Activated CD8-positive, alpha-beta memory T cell treated with anti-CD3 and anti-CD28 coated beads, Interleukin-2, amount 50 U/mL, for 1 hour (primary cell): Measurements from ENCODE around the gene NRIP2.

ENCODE experiments used
- DNase-seq: peaks from one replicate; pipeline ENCODE4 v3.0.0-alpha.2; 2020; ENCODE audit errors: extremely low read depth

The NRIP2 gene

DNA sequence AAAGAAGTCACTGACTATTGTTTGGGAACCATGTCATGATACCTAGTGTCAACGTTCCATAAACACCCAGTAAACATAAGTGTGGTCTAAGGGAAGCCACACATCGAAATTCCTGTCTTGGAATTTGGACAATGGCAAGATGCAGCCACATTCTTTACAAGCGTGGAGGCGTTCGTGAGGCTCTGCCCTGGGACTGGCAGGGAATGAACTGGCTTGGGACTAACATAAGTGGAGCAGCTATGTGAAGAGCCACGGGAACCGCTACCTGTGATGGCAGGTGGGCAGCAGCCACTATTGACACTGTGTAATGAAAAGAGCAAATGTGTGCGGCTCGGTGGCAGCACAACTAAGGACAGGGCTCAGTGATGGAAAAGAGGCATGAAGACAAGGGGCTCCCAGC is 10.0 kb upstream of the NRIP2 start:
- no peak for DNase-seq

DNA sequence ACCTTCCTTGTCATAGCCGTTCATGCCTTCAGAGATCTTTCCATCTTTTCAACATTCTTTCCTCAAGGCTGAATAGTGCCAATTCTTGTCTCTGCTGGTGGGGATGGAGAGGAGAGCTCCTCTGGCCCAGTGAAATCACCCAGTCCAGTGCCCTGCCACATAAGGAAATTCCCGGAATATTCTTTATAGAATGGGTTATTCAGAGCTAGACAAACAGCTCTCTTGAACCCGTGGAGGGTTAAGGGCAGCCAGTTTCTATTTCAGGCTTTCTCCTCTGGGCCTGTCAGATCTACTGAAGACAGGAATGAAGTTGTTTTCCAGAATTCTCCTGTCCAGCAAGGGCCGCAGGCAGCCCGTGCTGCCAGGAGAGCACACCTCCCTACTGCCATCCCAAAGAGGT is 8.1 kb upstream of the NRIP2 start:
- DNase-seq, result no peak

DNA sequence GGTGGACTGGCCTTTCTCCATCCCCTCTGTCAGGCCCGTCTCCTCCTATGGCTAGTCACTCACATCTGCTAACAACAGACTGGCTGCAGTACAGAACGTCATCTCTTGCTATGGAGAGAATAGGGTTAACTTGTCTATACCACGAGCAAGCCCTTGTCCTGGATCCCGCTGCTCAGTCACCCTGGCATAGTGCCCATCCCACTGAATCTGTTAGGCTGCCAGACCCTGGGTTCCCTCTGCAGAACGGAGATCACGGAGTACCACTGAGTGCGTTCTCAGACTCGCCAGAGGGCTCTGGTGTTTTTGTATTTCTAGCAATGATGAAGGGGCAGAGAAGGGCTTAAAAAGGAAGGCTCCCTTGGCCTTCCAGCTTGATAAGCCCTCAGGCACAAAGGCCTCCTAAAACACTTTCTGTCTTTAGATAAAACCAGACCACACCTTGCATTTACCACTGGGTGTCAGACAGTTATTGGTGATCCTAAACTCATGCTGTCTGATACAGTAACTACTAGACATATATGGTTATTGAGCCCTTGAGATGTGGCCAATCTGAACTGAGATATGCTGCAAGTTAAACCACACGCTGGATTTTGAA is 6.3 kb upstream of the NRIP2 start:
- no peak for DNase-seq

DNA sequence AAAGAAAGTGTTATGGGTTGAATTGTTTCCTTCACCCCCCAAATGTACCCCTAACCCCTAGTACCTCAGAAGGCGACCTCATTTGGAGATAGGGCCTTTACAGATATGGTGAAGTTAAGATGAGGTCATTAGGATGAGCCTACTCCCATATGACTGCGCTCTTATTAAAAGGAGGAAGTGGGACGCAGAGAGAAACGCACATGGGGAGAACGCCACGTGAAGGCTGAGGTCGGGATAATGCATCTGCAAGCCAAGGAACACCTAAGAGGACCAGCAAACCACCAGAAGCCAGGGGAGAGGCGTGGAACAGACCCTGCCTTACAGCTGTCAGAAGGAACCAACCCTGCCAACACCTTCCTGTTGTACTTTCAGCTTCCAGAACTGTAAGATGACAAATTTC is 1.7 kb upstream of the NRIP2 start:
- DNase-seq, result no peak

GRCh38 chr12:2835691-2836403 is 1.0 kb upstream of the NRIP2 start:
- no peak for DNase-seq

GRCh38 chr12:2833810-2834209 is 1.0 kb downstream of the NRIP2 start:
- no peak for DNase-seq

GRCh38 chr12:2833327-2833726 is 1.5 kb downstream of the NRIP2 start:
- no peak for DNase-seq

GRCh38 chr12:2832550-2833127 is 2.2 kb downstream of the NRIP2 start:
- DNase-seq, result no peak

GRCh38 chr12:2829275-2829674 is 5.6 kb downstream of the NRIP2 start:
- no peak for DNase-seq

DNA sequence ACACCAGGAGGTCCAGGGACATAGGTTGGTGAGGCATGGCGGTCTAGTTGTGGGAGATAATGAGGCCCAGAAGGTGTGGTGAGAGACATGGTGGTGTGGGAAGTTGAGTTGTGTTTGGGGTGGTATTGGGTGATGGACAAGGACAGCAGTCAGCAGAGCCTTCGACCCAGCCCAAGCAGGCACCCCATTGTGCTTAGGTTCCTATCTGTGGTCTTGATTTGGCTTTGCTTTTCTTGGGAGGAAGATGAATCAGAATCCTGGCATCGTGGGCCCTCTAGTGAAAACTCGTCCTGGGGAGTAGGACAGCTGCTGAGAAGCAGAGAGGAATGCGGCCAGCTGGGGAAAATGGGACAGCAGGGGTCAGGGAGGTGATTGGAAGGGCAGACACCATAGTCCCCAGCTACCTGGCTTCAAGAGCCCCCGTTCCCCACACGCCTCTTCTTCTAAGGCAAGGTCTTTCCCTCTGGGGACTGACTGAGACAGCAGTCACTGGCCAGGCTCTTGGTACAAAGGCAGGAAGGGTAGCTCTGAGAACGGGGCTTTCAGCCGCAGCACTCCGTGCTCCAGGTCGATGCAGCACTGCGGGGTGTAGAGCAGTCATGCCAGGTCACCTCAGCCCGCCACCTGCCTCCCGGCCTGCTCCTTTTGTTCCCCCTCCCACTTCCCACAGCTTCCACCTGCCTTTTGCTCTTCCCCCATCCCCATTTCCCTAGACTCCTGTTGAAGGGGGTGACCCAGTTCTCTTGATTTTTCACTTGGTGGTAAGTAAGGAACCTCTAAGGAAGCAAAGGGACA is 7.9 kb downstream of the NRIP2 start:
- DNase-seq, result no peak

DNA sequence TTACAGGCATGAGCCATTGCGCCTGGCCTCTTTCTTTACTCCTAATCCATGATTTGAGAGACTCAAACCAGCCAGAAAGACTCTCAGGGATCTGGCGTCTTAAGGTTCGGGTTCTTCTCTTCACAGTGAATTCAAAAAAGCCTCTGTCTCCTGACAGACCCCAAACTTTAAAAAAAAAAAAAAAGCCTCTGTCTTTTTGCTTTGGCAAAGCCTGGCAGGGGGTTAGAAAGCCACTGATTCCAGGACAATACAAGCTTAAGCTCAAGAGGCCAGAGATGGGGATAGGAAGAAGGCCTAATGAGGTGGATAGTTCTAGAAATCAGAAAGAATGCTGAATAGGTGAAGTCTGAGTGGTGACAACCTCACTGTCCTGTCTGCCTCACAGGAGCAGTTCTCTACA is 8.8 kb downstream of the NRIP2 start:
- no peak for DNase-seq

DNA sequence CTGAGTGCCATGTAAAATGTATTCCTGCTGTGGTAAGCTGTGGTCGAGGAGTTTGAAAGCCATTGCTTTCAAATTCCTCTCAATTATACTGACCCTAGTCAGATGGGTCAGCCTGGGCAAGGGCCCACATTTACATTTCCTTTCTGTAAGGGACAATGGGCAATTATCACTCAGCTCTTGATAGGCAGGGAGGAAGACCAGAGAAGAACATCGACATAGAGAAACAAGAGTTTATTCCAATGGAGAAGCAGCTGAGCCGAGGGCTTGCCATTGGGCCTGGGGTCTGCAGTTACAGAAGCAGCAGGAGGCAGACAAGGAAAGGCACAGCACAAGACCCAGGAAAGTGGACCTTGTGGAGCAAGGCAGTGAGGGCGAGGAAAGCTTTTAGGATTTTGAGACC is 9.7 kb downstream of the NRIP2 start:
- DNase-seq, result no peak

- DNase-seq, result no peak
Measured at GRCh38 chr12:2824541-2824940, 10.3 kb downstream of the NRIP2 start.

GRCh38 chr12:2823483-2823882 is 11.4 kb downstream of the NRIP2 start:
- no peak for DNase-seq

- no peak for DNase-seq
Measured at GRCh38 chr12:2820432-2820831, 14.4 kb downstream of the NRIP2 start.

GRCh38 chr12:2819810-2820209 is 15.0 kb downstream of the NRIP2 start:
- DNase-seq, result no peak

DNA sequence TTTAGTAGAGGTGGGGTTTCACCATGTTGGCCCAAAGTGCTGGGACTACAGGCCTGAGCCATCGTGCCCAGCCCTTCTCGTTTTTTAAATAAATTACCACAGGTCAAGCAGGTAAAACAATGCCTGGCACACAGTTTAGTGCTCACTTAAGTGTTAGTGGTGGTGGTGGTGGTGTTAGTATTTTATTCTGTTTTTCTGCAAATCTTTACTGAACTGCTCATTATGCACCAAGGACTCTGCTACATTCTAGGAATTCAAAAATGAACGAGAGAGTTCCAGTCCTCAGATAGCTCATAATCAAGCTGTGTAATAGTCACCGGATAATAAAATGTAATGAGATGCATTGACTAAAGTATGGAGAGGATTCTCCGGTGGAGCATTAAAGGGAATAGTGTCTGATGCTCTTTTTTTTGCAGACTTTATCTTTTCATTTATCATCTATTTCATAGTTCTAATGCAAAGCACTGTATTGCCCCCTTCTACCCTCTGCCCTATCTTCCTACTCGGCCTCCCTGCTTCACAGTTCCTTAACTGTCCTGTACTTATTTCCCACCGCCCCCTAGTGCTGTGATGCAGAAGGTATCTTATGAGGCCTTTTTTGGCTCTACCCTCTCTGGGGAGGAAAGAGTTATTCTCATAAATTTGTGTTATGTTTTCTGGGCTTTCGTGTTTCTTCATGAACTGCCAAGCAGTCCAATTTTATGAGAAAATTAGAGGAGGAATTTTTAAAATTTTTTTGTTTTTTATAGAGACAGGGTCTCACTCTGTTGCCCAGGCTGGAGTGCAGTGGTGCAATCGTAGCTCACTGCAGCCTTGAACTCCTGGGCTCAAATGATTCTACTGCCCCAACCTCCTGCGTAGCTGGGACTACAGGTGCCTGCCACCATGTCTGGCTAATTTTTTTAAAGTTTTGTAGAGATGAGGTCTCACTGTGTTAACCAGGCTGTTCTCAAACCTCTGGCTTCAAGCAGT is 21.3 kb downstream of the NRIP2 start:
- DNase-seq, result no peak

- DNase-seq, result peak; percentile 91
Measured at GRCh38 chr12:2812290-2813213, 22.3 kb downstream of the NRIP2 start, which contains the start of gene ITFG2. Gene ITFG2 (plus strand): TSS chr12:2812668. CDS start chr12:2812761, 93 bp downstream.

GRCh38 chr12:2811801-2812200 is 23.0 kb downstream of the NRIP2 start:
- DNase-seq, result no peak

GRCh38 chr12:2806700-2807099 is 28.1 kb downstream of the NRIP2 start:
- no peak for DNase-seq
